Activated CD8-positive, alpha-beta memory T cell treated with anti-CD3 and anti-CD28 coated beads, Interleukin-2, amount 10 ng/mL, durations not matched to agents 7 days and 5 days (primary cell): ENCODE measurements around the gene FZR1. TPM values are rescaled to one million over a fixed set of nuclear protein-coding genes. Genes with fewer than 3 reads are reported as not detected.
"Not testable (repeated sequence)": the region's sequence is repeated elsewhere in the genome, so short reads cannot be mapped to it uniquely, and the experiment has no call there.

Experiments
- ATAC-seq: fragments of 150-1000 bp; cut with Tn5 transposase; one replicate; pipeline ENCODE4 v1.10.0; 2021; ENCODE audit warnings: moderate library complexity
- CTCF ChIA-PET: fragments of 350-600 bp; sonication (Branson Sonifier 250); formaldehyde crosslinking; loops from one replicate; lab custom pipeline; 2021; ENCODE audit warnings: antibody characterized with exemption; lab: Charles Lee
- DNase-seq: peaks from one replicate; pipeline ENCODE4 v3.0.0-alpha.2; 2020
- H3K27ac Mint-ChIP-seq: one replicate; pipeline ENCODE4 v1.8.0; 2021; ENCODE audit warnings: mild to moderate bottlenecking, mixed read lengths
- H3K27me3 Mint-ChIP-seq: one replicate; pipeline ENCODE4 v1.8.0; 2021; ENCODE audit warnings: mixed read lengths
- H3K36me3 Mint-ChIP-seq: one replicate; pipeline ENCODE4 v1.8.0; 2021; ENCODE audit warnings: mild to moderate bottlenecking, mixed read lengths
- H3K4me1 Mint-ChIP-seq: one replicate; pipeline ENCODE4 v1.8.0; 2021; ENCODE audit warnings: mixed read lengths
- H3K4me3 Mint-ChIP-seq: one replicate; pipeline ENCODE4 v1.8.0; 2021; ENCODE audit warnings: mild to moderate bottlenecking, moderate library complexity, mixed read lengths
- H3K9me3 Mint-ChIP-seq: one replicate; pipeline ENCODE4 v1.8.0; 2022; ENCODE audit warnings: low read depth, mixed read lengths
- total RNA-seq, 2 experiments: library from RNA; stranded (reverse); gene quantifications; one replicate each; pipeline ENCODE4 v1.2.3, GENCODE V29; 2021

Gene FZR1
- total RNA-seq, 2 experiments from 2014 or later: 61.4 to 79.1 TPM

DNA sequence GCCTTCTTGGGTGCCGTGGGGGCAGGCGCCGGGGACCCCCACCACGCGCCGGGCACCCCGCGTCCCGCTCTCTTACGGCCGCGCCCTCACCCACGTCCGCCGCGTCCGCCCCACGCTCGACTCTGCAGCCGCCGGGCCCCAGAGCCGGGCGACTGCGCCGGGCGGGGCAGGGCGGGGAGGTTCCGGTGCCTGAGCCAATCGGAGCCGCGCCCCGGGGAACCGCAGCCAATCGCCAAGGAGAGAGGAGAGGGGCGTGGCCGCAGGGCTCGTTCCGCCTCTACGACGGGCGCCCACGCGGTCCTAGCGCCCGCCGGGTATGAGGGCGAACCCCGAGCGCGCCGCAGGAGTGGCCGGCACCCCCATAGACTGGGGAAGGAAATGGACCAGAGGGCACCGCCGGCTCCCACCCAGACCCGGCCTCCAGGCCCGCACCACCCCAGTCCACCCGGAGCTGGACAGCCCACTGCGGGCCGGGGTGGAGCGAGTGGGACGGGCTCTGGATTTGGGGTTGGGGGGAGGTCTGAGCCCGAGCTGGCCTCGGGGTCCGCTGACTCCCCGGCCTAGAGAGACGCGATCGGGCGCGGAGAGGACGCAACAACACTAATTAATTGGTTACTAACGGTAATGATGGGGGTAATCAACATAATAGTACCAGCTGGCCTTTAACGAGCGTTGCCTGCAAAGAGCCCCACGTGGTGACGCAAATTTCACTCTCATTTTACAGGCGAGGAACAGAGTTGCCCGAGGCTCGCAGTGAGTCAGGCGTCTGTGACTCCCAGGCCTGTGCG, 51.5 kb downstream of the FZR1 start, which contains the start of gene MFSD12:
MFSD12 (minus strand) TSS at position 126 of the 788 bp plus-strand sequence. CDS start 183 bp downstream, outside the sequence.
- H3K27ac Mint-ChIP-seq: peak within 1 kb of the TSS; percentile 84
- CTCF ChIA-PET: interaction anchor here (1.1 to 7.1 kb wide), 5 partner anchors 8 to 253 kb away, joined by 3 to 77 read pairs (median 5); no protein-coding TSS in a partner anchor
- ATAC-seq: peak; percentile 94
- H3K27me3 Mint-ChIP-seq: no peaks in the 10 kb centered on the region
- H3K4me3 Mint-ChIP-seq: peak within 1 kb of the TSS; percentile 92
- peak; percentile 95 for DNase-seq
- H3K36me3 Mint-ChIP-seq: peaks cover 2% of the 10 kb centered on the region
- peaks cover 38% of the 10 kb centered on the region for H3K4me1 Mint-ChIP-seq
- H3K9me3 Mint-ChIP-seq: no peaks in the 10 kb centered on the region

DNA sequence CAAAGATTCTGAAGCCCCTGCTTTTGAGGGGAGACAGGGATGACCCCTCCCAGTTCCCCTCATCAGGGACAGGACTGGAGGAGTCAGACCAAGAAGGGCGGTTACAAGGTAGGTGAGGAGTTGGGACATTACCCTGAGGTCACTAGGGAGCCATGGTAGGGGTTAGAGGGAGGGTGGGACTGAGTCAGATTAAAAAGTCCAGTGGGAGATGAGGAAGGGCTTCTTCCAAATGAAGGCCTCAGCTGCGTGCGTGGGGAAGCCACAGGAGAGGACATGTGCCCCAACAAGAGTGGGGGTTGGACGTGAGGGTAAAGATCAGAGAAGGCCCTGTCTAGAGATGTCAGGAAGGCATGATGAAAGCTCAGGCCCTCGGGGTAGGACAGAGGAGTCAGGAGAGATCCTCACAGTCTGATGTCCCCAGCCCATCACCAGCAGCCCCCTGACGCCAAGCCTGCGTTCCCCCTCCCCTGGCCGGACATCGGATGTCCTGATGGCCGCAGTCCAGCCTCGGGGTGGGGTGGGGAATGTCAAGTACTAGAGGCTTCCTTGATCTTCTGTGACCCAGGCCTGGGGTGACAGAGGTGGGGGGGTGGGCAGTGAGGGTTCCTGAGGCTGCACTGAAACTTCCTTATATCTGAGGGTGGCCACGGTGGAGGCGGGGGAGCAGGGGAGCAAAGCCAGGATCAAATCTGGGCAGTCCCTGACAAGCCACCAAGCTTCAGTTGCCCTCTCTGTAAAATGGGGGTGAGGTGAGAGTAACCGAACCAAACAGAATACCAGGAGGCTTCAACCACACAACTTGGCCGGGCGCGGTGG, 57.8 kb downstream of the FZR1 start:
- ATAC-seq (no peak), DNase-seq (no peak)
- Mint-ChIP-seq H3K27me3 (no peaks in the 10 kb centered on the region), H3K36me3 (no peaks in the 10 kb centered on the region), H3K9me3 (no peaks in the 10 kb centered on the region), H3K4me1 (peaks cover under 1% of the 10 kb centered on the region), H3K4me3 (no peak overlapping the region), H3K27ac (no peak overlapping the region)
- CTCF ChIA-PET: no interaction called here

DNA sequence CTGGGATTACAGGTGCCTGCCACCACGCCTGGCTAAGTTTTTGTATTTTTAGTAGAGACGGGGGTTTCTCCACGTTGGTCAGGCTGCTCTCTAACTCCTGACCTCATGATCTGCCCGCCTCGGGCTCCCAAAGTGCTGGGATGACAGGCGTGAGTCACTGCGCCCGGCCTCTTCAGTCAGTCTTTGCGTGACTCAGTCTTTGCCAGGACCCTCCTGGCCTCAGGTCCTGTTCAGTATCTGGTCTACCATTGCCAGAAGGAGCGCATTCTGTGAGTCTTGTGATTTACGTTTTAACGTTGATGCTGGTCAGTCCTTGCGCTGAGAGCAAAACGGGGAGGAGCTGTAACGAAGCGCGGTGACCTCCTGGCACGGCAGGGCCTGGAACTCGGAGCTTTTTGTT, 59.0 kb downstream of the FZR1 start:
- CTCF ChIA-PET: interaction anchor here (1.1 kb wide), 1 partner anchor 8 kb away, joined by 3 read pairs; the partner anchor contains the start of gene MFSD12
- no peaks in the 10 kb centered on the region for H3K36me3 Mint-ChIP-seq
- H3K27me3 Mint-ChIP-seq: no peaks in the 10 kb centered on the region
- H3K4me3 Mint-ChIP-seq: no peak overlapping the region
- DNase-seq (no peak), ATAC-seq (no peak)
- H3K9me3 Mint-ChIP-seq: no peaks in the 10 kb centered on the region
- H3K4me1 Mint-ChIP-seq: no peaks in the 10 kb centered on the region
- no peak overlapping the region for H3K27ac Mint-ChIP-seq

DNA sequence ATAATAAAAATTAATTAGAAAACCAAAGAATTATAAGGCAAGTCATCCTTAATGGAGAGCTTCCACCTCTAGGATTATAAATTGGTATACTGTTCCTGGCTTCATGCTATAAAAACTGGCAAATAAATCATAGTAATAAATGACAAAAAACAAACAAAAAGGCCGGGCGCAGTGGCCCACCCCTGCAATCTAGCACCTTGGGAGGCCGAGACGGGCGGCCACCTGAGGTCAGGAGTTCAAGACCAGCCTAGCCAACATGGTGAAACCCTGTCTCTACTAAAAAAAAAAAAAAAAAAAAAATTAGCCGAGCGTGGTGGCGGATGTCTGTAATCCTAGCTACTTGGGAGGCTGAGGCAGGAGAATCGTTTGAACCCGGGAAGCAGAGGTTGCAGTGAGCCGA, 63.9 kb downstream of the FZR1 start:
- H3K36me3 Mint-ChIP-seq, ATAC-seq, H3K9me3 Mint-ChIP-seq, H3K27me3 Mint-ChIP-seq, H3K27ac Mint-ChIP-seq, H3K4me3 Mint-ChIP-seq, DNase-seq: not testable (repeated sequence)
- peaks cover 11% of the 10 kb centered on the region for H3K4me1 Mint-ChIP-seq
- CTCF ChIA-PET: interaction anchor here (1.2 to 1.5 kb wide), 4 partner anchors 9 to 25 kb away, joined by 3 to 5 read pairs (median 3); no protein-coding TSS in a partner anchor

DNA sequence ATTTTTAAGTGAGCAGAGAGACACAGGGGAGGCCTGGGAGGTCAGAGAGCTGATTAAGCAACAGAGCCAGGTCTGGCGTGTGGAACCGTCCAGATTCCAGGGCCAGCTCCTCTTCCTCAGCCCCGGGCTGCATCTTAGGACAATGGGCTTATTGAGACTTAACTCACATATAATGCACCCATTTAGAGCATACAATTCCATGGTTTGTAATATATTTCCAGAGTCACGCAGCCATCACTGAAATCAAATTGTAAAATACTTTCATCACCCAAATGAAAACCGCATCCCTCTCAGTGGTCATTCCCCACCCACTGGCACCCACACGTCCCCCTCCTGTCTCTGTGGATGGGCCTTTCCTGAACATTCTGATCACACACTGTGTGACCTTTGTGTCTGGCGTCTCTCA, 64.5 kb downstream of the FZR1 start:
- Mint-ChIP-seq H3K27ac (no peak overlapping the region), H3K36me3 (peaks cover 10% of the 10 kb centered on the region), H3K9me3 (no peaks in the 10 kb centered on the region), H3K4me1 (peaks cover 11% of the 10 kb centered on the region), H3K27me3 (no peaks in the 10 kb centered on the region), H3K4me3 (no peak overlapping the region)
- no peak for ATAC-seq
- CTCF ChIA-PET: interaction anchor here (1.2 to 1.5 kb wide), 4 partner anchors 9 to 26 kb away, joined by 3 to 5 read pairs (median 3); no protein-coding TSS in a partner anchor
- no peak for DNase-seq

DNA sequence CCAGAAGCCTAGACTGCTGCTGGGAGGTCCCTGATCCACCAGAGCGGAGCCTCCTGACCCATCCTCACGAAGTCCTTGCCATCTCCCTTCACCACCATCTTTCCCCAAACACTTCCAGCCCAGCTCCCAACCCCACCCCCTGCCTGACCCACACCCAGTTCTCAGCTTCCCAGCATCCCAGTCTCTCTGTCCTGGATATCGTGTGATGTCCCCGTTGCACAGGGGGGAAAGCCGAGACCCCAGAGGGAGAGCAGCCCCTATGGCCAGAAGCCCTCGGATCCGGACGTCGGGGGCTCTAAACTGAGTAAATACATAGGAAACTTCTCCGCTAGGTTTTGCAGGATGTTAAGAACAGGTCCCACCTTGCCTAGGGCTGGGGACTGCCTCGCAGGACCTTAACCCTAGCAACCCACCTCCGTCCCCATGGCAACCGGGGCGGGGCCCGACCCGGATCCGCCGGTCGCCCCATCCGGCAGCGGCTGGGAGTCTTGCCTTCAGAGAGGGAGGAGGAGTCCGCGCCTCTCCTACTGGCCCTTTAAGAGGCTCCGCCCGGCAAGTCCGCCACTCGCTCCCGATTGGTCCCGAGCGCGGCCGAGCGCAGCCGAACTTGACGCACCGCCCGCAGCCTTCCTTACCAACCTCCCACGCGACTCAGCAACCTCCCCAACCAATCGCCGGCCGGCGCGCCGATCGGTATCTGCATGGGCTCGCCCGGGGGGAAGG, 66.2 kb downstream of the FZR1 start:
- no peaks in the 10 kb centered on the region for H3K9me3 Mint-ChIP-seq
- peaks cover 11% of the 10 kb centered on the region for H3K4me1 Mint-ChIP-seq
- H3K27me3 Mint-ChIP-seq: no peaks in the 10 kb centered on the region
- peak overlapping the region; percentile 76 for H3K4me3 Mint-ChIP-seq
- peak; percentile 96 for ATAC-seq
- peak; percentile 100 for DNase-seq
- CTCF ChIA-PET: no interaction called here
- peak overlapping the region; percentile 61 for H3K27ac Mint-ChIP-seq
- H3K36me3 Mint-ChIP-seq: peaks cover 10% of the 10 kb centered on the region

DNA sequence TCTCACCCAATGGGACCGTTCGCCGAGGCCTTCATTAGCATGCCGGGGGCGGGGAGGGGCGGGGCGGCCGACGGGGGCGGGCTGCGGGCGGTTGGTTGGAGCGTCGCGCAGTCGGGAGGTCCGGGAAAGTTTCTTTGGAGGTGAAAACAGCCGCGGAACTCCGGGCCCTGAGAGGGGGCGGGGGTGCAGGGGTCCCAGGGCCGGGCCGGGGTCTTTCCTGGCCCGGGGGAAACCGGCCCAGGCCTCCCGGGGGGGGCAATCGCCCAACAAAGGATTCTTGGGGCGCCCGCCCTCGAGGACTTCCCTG, 66.7 kb downstream of the FZR1 start, which contains the start of gene HMG20B:
HMG20B (plus strand) TSS at position 90 of the 307 bp plus-strand sequence. CDS start 366 bp downstream, outside the sequence.
- peak within 1 kb of the TSS; percentile 76 for H3K4me3 Mint-ChIP-seq
- peak within 1 kb of the TSS; percentile 78 for H3K27ac Mint-ChIP-seq
- DNase-seq (no peak), ATAC-seq (no peak)
- peaks cover 10% of the 10 kb centered on the region for H3K36me3 Mint-ChIP-seq
- peaks cover 11% of the 10 kb centered on the region for H3K4me1 Mint-ChIP-seq
- CTCF ChIA-PET: no interaction called here
- no peaks in the 10 kb centered on the region for H3K9me3 Mint-ChIP-seq
- H3K27me3 Mint-ChIP-seq: no peaks in the 10 kb centered on the region

DNA sequence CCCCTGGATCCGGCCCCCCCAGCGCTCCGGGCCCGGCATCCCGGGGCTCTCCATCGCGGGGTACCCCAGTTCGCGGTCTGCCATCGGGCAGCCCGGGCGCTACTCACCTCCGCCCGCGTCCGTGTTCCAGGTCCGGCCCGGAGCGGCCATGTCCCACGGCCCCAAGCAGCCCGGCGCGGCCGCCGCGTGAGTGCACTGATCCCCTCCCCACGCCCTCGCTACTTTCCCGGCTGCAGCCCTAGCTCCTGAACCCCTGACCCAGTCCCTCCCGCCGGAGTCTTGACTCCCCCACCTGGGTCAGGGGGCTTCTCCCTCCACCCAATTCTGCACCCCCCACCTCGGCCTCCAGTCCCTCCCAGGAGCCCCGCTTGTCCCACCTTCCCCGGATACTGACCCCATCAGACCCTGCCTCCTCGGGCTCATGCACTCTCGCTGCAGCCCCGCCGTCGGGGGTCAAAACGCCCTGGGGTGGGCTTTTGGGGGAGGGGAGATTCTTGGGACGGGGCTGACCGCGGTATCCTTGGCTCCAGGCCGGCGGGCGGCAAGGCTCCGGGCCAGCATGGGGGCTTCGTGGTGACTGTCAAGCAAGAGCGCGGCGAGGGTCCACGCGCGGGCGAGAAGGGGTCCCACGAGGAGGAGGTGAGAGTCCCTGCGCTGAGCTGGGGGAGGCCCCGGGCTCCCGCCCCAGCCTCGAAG, 67.2 kb downstream of the FZR1 start:
- Mint-ChIP-seq H3K27ac (peak overlapping the region; percentile 78), H3K27me3 (no peaks in the 10 kb centered on the region), H3K36me3 (peaks cover 10% of the 10 kb centered on the region), H3K4me1 (peaks cover 11% of the 10 kb centered on the region), H3K9me3 (no peaks in the 10 kb centered on the region), H3K4me3 (peak overlapping the region; percentile 76)
- DNase-seq (peak; percentile 56), ATAC-seq (peak; percentile 8)
- CTCF ChIA-PET: interaction anchor here (1.2 to 1.8 kb wide), 2 partner anchors 28 to 46 kb away, joined by 3 to 8 read pairs; no protein-coding TSS in a partner anchor

DNA sequence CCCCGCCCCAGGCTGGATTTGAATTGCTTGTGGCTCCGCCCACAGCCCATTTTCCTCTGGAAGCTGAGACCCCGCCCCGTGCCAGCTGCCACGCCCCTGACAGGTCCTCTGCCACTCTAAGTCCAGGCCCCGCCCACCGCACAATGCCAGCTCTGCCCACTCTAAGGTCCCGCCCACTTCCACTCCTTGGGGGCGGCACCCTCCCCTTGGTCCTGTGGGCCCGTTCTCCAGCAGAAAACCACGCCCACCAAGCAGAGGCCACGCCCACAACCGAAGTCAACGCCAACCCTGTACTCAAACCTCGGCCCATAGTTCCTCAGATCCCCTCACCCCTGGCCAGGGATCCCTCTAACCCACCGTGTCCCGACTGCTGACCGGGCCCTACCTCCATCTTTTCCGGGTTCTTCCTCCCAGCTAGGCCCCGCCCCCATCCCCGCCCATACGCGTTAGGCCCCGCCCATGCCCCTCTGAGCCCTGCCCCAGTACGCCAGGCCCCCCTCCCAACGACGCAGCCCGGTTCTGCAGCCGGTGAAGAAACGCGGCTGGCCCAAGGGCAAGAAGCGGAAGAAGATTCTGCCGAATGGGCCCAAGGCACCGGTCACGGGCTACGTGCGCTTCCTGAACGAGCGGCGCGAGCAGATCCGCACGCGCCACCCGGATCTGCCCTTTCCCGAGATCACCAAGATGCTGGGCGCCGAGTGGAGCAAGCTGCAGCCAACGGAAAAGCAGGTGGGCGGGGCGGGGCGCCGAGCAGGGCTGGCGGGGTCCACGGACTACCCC, 67.9 kb downstream of the FZR1 start:
- peaks cover 11% of the 10 kb centered on the region for H3K4me1 Mint-ChIP-seq
- CTCF ChIA-PET: interaction anchor here (1.2 to 1.8 kb wide), 3 partner anchors 27 to 45 kb away, joined by 3 to 8 read pairs (median 5); no protein-coding TSS in a partner anchor
- H3K27me3 Mint-ChIP-seq: no peaks in the 10 kb centered on the region
- H3K27ac Mint-ChIP-seq: peak overlapping the region; percentile 78
- peaks cover 10% of the 10 kb centered on the region for H3K36me3 Mint-ChIP-seq
- peak overlapping the region; percentile 76 for H3K4me3 Mint-ChIP-seq
- no peaks in the 10 kb centered on the region for H3K9me3 Mint-ChIP-seq
- DNase-seq (peak; percentile 97), ATAC-seq (peak; percentile 24)

DNA sequence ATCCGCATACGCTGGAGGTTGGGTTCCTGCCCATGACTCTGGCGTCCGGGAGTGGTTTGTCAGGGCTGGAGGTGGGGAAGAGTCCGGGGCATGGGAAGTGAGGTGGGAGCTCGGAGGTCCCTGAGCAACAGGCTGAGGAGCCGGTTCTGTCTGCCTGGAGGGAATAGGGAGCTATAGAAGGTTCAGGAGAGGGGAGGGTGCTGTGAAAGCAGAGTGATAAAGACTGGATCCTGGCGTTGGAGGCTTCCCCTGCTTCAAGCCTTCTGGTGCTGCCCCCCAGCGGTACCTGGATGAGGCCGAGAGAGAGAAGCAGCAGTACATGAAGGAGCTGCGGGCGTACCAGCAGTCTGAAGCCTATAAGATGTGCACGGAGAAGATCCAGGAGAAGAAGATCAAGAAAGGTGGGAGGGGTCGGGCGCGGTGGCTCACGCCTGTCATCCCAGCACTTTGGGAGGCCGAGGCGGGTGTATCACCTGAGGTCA, 69.2 kb downstream of the FZR1 start:
- peaks cover 10% of the 10 kb centered on the region for H3K36me3 Mint-ChIP-seq
- no peak overlapping the region for H3K27ac Mint-ChIP-seq
- DNase-seq: no peak
- H3K27me3 Mint-ChIP-seq: no peaks in the 10 kb centered on the region
- peaks cover 11% of the 10 kb centered on the region for H3K4me1 Mint-ChIP-seq
- CTCF ChIA-PET: interaction anchor here (1.2 to 1.5 kb wide), 3 partner anchors 19 to 28 kb away, joined by 4 to 7 read pairs (median 5); partner anchors contain the start of gene MFSD12
- no peak overlapping the region for H3K4me3 Mint-ChIP-seq
- ATAC-seq: no peak
- H3K9me3 Mint-ChIP-seq: no peaks in the 10 kb centered on the region

DNA sequence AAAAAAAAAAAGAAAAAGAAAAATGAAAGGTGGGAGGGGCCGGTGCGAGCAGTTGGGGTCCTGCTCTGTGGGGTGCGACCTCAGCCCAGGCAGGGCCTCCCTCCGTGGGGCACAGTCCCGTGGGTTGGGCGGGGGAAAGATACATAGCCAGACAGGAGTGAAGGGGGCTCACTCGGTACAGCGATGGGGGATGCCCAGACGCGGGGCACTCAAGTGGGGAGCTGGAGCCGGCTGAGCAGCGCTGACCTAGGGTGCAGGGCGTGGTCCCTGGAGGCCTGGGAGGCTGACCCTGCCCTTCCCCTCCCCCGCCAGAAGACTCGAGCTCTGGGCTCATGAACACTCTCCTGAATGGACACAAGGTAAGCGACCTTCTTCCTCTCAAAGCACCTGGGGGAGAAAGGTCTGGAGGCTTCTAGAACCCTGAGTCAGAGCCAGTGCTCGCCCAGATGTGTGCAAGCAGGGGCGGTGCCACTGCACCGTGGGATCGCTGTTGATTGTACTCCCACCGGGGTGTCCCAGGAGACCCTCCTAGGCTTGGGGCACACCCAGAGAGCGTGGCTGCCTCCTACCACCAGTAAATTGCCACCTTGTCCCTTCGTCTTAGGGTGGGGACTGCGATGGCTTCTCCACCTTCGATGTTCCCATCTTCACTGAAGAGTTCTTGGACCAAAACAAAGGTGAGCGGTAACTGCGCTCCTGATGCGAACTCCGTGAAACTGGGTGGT, 70.0 kb downstream of the FZR1 start:
- CTCF ChIA-PET: interaction anchor here (1.2 to 1.5 kb wide), 3 partner anchors 19 to 29 kb away, joined by 4 to 7 read pairs (median 5); partner anchors contain the start of gene MFSD12
- DNase-seq: no peak
- Mint-ChIP-seq H3K9me3 (no peaks in the 10 kb centered on the region), H3K27me3 (no peaks in the 10 kb centered on the region), H3K4me1 (peaks cover 9% of the 10 kb centered on the region), H3K4me3 (no peak overlapping the region), H3K27ac (no peak overlapping the region), H3K36me3 (peaks cover 10% of the 10 kb centered on the region)
- no peak for ATAC-seq
